HG03064 (cell line): ENCODE results near the gene ZDHHC11.
"Not testable (repeated sequence)": the region's sequence is repeated elsewhere in the genome, so short reads cannot be mapped to it uniquely, and the experiment has no call there.

Experiments
- ATAC-seq: cut with Tn5 transposase; IDR thresholded peaks from one replicate; pipeline ENCODE4 v1.9.1; 2021; ENCODE audit warnings: low read depth; ENCODE audit not compliant: unreplicated experiment

ZDHHC11 gene

GRCh38 chr5:780571-780970 is 70.2 kb downstream of the ZDHHC11 start:
- ATAC-seq = not testable (repeated sequence)

DNA sequence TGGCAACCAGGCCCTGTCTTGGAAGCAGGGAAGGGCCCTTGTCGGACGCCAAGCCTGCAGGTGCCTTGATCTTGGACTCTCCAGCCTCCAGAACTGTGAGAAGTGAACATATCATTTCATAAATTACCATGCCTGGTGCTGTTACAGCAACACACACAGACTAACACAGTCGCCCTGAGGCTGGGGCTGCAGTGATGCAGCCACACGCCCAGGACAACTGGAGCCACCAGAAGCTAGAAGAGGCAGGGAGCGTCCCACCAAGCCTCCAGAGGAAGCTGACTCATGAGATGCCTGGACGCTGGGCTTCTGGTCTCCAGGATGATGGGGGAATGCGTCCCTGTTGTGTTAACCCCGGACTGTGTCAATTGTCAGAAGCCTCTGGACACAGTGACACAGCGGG is 71.8 kb downstream of the ZDHHC11 start:
- ATAC-seq = not testable (repeated sequence)

DNA sequence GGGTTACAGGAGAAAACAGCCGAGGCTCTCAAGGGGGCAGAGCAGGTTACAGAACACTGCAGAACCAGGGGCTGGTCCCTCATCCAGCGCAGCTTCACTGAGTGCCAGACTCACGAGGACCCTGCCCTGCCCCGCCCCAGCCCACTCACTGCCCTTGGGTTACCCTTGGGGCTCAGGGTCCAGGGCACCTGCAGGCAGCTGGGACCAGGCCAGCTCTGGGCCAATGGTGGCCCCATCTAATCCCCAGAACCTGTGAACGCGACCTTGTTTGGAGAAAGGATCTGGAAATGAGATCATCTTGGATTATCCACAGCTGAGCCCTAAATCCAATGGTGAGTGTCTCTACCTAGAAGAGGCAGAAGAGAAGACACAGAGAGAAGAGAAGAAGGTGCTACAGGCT is 72.4 kb downstream of the ZDHHC11 start:
- not testable (repeated sequence) for ATAC-seq

GRCh38 chr5:777756-778161 is 73.0 kb downstream of the ZDHHC11 start:
- ATAC-seq = no peak

GRCh38 chr5:776862-777711 is 73.7 kb downstream of the ZDHHC11 start:
- no peak for ATAC-seq

- ATAC-seq = no peak
Measured at GRCh38 chr5:775961-776861, 74.6 kb downstream of the ZDHHC11 start.

DNA sequence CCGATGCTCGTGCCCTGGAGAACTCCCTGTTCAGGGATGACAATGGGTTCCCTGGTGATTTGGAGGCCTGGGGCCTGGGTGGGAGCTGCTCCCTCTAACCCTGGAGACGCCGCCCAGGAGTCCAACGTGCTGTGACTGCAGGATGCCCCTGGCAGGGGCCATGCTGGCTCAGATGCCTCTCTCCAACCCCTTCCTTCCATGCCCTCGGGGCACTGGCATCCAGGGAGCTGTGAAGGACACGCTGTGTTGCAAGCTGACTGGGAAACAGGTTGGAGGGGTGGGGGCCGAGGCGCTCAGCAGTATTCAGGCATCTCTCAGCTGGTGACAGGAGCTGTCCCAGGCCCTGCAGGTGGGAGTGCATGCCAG is 75.2 kb downstream of the ZDHHC11 start:
- ATAC-seq = not testable (repeated sequence)

- not testable (repeated sequence) for ATAC-seq
Measured at GRCh38 chr5:774854-775505, 75.8 kb downstream of the ZDHHC11 start.

- not testable (repeated sequence) for ATAC-seq
Measured at GRCh38 chr5:774304-774703, 76.5 kb downstream of the ZDHHC11 start.

- ATAC-seq = no peak
Measured at GRCh38 chr5:773517-774264, 77.1 kb downstream of the ZDHHC11 start.

DNA sequence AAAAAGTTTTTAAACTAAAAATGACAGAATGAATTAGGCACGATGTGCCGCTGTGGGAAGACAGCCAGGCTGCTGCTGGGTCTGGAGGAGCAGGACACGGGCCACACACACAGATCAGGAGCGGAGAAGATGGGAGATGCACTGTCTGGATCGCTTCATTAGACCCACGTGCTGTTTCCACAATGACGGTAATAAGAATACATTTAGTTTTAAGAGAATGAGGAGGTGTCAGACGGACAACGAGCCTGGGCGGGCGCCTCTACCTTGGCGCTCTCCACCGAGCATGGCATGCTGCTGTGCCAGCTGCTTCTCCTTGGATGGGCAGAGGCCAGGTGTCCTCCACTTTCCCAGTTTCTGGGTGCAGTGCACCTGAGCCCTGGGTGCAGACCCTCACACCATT is 77.9 kb downstream of the ZDHHC11 start:
- not testable (repeated sequence) for ATAC-seq

DNA sequence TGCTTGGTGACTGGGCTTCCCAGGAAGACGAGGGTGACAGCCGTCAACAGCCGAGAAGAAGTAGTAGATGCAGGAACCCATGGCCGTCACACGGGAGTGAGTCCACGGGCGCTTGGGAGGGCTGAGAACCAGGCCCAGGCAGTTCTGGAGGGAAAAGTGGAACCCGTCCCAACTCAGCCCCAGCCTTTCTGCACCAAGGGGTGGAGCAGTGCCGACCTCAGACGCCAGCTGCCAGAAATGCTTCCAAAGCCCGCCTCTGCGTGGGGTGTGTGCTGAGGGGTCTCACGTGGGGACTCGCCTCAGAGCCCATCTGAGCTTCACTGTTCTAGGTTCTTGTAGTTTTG is 78.3 kb downstream of the ZDHHC11 start:
- not testable (repeated sequence) for ATAC-seq

DNA sequence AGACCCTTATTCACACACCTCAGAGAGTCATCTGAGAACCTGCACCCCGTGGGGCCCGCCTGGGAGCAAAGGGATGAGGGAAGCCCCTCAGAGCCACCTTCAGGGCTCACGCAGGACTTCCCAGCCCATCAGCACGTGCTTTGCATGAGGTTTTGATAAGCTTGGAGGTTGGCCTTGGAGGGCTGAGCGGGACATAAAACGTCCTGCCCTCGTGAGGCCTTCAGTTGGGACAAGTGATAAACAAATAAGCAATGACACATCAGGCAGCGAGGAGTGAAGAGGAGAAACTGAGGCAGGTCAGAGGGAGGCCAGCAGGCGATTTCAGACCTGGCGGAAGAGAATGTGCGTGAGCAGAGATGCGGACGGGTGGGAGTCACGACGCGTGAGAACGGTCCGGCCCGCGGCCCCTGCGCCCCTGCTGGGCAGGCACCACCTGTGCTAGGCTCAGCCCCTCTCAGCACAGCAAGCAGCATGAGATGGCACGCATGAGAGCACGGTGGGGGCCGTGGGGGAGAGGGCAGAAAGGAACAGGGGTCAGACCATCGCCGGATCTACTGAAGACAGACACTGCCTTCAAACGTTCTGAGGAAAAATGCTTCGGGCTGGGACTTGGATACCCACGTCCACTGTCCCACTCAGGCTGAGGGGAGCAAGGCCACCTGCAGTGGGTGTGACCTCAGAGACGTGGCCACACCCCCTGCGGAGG is 78.8 kb downstream of the ZDHHC11 start:
- not testable (repeated sequence) for ATAC-seq

DNA sequence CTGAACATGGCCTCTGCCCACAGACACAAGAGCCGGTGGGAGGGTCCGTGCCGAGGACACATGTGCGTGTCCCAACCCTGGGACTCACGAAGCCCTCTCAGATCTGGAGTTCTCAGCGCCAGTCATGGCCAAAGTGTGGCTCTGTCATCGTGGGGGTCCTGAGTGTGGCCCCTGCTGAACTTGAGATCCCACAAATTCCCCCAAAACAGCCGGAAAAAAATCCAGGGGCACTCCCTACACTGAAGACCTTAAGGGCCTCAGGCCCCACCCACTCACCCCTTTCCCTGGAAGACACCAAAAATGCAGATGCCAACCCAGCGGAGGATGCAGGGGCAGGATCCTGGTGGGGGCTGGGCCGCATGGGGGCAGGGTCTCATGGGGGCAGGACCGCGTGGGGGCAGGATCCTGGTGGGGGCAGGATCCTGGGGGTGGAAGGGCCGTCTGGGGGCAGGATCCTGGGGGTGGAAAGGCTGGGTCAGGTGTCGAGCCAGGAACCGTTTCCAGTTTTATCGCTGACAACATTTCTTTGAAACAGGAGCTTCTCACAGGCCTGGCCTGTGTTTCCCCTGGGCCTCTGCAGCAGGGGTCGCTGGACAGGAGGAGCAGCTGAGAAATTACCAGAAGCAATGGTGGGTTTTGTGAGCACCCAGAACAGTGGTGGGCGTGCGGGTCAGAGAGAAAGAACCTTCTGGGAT is 79.6 kb downstream of the ZDHHC11 start:
- ATAC-seq = not testable (repeated sequence)

DNA sequence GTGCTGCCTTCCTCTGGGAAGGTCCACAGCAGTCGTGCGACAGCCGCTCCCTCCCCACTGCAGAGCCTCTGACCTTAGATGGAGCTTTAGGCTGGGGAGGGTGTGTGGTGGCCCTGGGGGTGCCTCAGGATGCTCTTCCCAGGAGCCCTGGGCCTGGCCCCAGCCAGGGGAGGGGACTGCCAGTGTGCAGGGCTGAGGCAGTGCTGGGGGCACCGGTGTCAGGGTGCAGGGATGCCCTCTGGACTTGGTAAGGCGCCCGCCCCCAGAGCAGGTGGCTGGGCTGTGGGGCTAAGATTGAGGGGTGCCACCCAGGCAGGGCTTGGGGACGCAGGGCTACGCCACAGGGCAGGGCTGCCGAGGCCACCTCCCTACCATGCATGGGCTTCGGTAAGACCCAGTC is 80.2 kb downstream of the ZDHHC11 start:
- ATAC-seq = not testable (repeated sequence)

- not testable (repeated sequence) for ATAC-seq
Measured at GRCh38 chr5:769485-770145, 81.2 kb downstream of the ZDHHC11 start.

- no peak for ATAC-seq
Measured at GRCh38 chr5:766666-767431, 83.9 kb downstream of the ZDHHC11 start.
